Measurements from ENCODE around the gene FAM181A. TPM values are rescaled to one million over a fixed set of nuclear protein-coding genes. Genes with fewer than 3 reads are reported as not detected.

Gene FAM181A
- total and polyA plus RNA-seq, 2 donors (not counting 1 experiment from before 2014, with no cell fraction given), result not detected

DNA sequence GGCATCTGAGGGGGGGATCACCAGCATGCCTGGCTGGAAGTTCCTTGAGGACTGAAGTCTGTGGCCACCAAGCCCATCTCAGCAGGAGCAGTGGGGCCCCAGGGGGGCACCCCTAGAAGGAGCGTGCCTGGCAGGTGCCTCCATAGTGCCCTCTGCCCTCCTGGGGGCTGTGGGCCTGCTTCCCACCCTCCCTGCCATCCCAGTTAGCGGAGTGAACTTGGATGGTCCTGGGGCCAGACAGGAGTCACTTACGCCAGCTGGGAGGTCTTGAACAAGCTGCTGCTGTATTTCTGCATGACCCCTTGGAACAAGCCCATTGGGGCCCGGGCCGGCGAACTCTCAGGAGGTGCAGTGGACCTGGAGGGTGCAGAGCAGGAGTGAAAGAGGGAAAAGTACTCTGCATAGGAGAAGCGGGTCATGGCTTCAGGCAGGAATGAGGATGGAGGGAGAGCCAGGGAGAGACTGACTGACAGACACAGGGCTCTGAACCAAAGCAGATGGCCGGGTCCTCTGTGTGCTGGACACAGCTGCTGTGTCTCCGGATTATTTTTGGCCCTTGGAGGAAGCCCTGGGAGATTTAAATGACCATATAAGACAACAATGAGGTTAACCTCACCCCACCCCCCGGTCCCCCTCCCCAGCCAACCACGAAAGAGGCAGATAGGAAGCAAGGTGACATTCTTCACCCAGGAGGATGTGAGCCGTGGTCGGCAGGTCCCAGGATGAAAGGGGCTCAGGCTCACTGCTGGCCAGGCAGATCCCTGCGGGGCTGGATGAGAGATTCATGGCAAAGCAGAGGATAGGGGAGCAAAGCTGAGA, 29.6 kb downstream of the FAM181A start:
- POLR2A ChIA-PET, result interaction anchor here (0.9 to 1.5 kb wide), 2 partner anchors 11 kb away, joined by 3 to 8 read pairs; no protein-coding TSS in a partner anchor
- no peak overlapping the region for H3K4me3 ChIP-seq (ENCODE audit: control extremely low read depth in 1 of 5, extremely low read depth in 1 of 5, insufficient read depth in 1 of 5, low read depth in 2 of 5, low read length in 4 of 5)
- intact Hi-C loops (cut with micrococcal nuclease), result loop anchor here (5.0 kb wide), 1 partner anchor 176 kb away; no protein-coding TSS in a partner anchor

More for the DNA sequence above, 29.6 kb downstream of the FAM181A start:
- DNase-seq (no peak), ATAC-seq (ENCODE audit: low read depth) (no peak)
- no peaks in the 10 kb centered on the region for H3K27me3 ChIP-seq (replicated peaks in 1 of 4; ENCODE audit: control extremely low read depth in 1 of 4, control insufficient read depth in 3 of 4, insufficient read depth in 4 of 4, low read length in 3 of 4)
- H3K4me3 Mint-ChIP-seq, result peak overlapping the region; percentile 49
- H3K4me1 Mint-ChIP-seq, result peaks cover 81% of the 10 kb centered on the region
- peaks cover 10% of the 10 kb centered on the region for H3K79me2 ChIP-seq (ENCODE audit: control insufficient read depth, insufficient read depth, low read length)
- H3K9ac ChIP-seq (ENCODE audit: low read length), result no peak overlapping the region
- H3K27ac Mint-ChIP-seq, result peak overlapping the region; percentile 83
- peak overlapping the region; percentile 89 for H3K4me2 ChIP-seq (replicated peaks; ENCODE audit: low read depth, low read length, poor library complexity, severe bottlenecking)
- H3K27me3 Mint-ChIP-seq, result no peaks in the 10 kb centered on the region
- H3K4me1 ChIP-seq (ENCODE audit: control insufficient read depth in 2 of 2, insufficient read depth in 2 of 2, low read length in 2 of 2), result peaks cover 79 to 88% of the 10 kb centered on the region in 2 donors
- no peaks in the 10 kb centered on the region for H3K9me3 Mint-ChIP-seq (ENCODE audit: insufficient read depth)
- CTCF ChIA-PET, result interaction anchor here (0.8 to 37.7 kb wide), 4 partner anchors 13 to 44 kb away, joined by 3 to 1036 read pairs (median 64); no protein-coding TSS in a partner anchor
- H3K9me3 ChIP-seq (ENCODE audit: control extremely low read depth in 1 of 3, control insufficient read depth in 2 of 3, insufficient read depth in 1 of 3, low read length in 2 of 3), result no peaks in the 10 kb centered on the region
- no peaks in the 10 kb centered on the region for H4K20me1 ChIP-seq (ENCODE audit: control insufficient read depth, insufficient read depth, low read length, poor library complexity, severe bottlenecking)
- no peak overlapping the region for H3K27ac ChIP-seq (ENCODE audit: low read length in 2 of 2)
- no peak overlapping the region for H2AFZ ChIP-seq (ENCODE audit: insufficient read depth, low read depth, low read length, poor library complexity, severe bottlenecking)
- no peaks in the 10 kb centered on the region for H3K36me3 ChIP-seq (replicated peaks in 1 of 2; ENCODE audit: control extremely low read depth in 1 of 2, control insufficient read depth in 1 of 2, extremely low read depth in 1 of 2, insufficient read depth in 2 of 2, low read length in 1 of 2)
- WGBS (ENCODE audit: insufficient coverage), result 71% methylated on average over 11 of the region's 14 CpGs
- TF ChIP-seq EZH2 (IDR thresholded peaks at IDR 0.05; ENCODE audit: borderline replicate concordance, insufficient read depth, low read depth, low read length, poor library complexity, severe bottlenecking), result no peak
- TF ChIP-seq, protein P1, sequence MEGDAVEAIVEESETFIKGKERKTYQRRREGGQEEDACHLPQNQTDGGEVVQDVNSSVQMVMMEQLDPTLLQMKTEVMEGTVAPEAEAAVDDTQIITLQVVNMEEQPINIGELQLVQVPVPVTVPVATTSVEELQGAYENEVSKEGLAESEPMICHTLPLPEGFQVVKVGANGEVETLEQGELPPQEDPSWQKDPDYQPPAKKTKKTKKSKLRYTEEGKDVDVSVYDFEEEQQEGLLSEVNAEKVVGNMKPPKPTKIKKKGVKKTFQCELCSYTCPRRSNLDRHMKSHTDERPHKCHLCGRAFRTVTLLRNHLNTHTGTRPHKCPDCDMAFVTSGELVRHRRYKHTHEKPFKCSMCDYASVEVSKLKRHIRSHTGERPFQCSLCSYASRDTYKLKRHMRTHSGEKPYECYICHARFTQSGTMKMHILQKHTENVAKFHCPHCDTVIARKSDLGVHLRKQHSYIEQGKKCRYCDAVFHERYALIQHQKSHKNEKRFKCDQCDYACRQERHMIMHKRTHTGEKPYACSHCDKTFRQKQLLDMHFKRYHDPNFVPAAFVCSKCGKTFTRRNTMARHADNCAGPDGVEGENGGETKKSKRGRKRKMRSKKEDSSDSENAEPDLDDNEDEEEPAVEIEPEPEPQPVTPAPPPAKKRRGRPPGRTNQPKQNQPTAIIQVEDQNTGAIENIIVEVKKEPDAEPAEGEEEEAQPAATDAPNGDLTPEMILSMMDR (IDR thresholded peaks at IDR 0.05), result no peak
